Thoracic aorta (tissue), 2 donors: ENCODE results near the gene CACTIN. TPM values are rescaled to one million over a fixed set of nuclear protein-coding genes. Genes with fewer than 3 reads are reported as not detected.

Source experiments
- ATAC-seq: fragments of 150-250 bp; one replicate; pipeline ENCODE4 v1.8.0; 2017; ENCODE audit warnings: low read depth; ENCODE audit not compliant: insufficient number of reproducible peaks, low FRiP score
- DNase-seq: peaks from one replicate; pipeline ENCODE4 v3.0.0-alpha.2; 2020; ENCODE audit warnings: low spot score
- H3K27ac ChIP-seq, 2 donors: fragments of 200-600 bp; sonication (generic); 1 replicate in 1 of 2; 2 replicates in 1 of 2; pipeline ENCODE4 v1.5.1; 2016; ENCODE audit warnings: mild to moderate bottlenecking in 2 of 2, moderate library complexity in 2 of 2
- H3K27me3 ChIP-seq: fragments of 200-600 bp; sonication (generic); replicated peaks from 2 replicates; pipeline ENCODE4 v1.6.0; 2016; ENCODE audit warnings: mild to moderate bottlenecking; ENCODE audit not compliant: insufficient read depth
- H3K36me3 ChIP-seq: fragments of 200-600 bp; sonication (generic); one replicate; pipeline ENCODE4 v1.5.1; 2016
- H3K4me1 ChIP-seq, 2 donors: fragments of 200-600 bp; sonication (generic); 1 replicate in 1 of 2; 2 replicates in 1 of 2; pipeline versions ENCODE4 v1.5.1 to v1.6.0; 2016; ENCODE audit warnings: low read depth in 2 of 2, mild to moderate bottlenecking in 1 of 2; ENCODE audit not compliant: control insufficient read depth in 1 of 2
- H3K4me3 ChIP-seq: fragments of 200-600 bp; sonication (generic); 2 replicates; pipeline ENCODE4 v1.5.1; 2016; ENCODE audit warnings: mild to moderate bottlenecking
- H3K9me3 ChIP-seq: fragments of 200-600 bp; sonication (generic); 2 replicates; pipeline ENCODE4 v1.5.1; 2016
- CTCF ChIP-seq: fragments of 200-600 bp; sonication (generic); IDR thresholded peaks from one replicate; pipeline ENCODE4 v1.5.1; 2019; ENCODE audit warnings: antibody characterized with exemption
- total RNA-seq, 2 donors: library from RNA; depleted of rRNA; stranded (reverse); fragments of >200 nt; gene quantifications; one replicate each; pipeline versions ENCODE4 v1.1.0 to v1.2.3, GENCODE V29; 2016

Gene CACTIN
- total RNA-seq, 2 donors from 2014 or later = 33.4 to 38.0 TPM

GRCh38 chr19:3615524-3616135 is 11.0 kb downstream of the CACTIN start:
- TF ChIP-seq CTCF = no peak
- peaks cover 18% of the 10 kb centered on the region for H3K36me3 ChIP-seq
- no peaks in the 10 kb centered on the region for H3K9me3 ChIP-seq
- DNase-seq = no peak
- ATAC-seq = no peak
- H3K27me3 ChIP-seq = no peaks in the 10 kb centered on the region
- H3K4me1 ChIP-seq = peaks cover 3 to 9% of the 10 kb centered on the region in 2 donors
- no peak overlapping the region for H3K4me3 ChIP-seq
- no peak overlapping the region for H3K27ac ChIP-seq

- DNase-seq (no peak), ATAC-seq (no peak)
- TF ChIP-seq CTCF = no peak
- Histone ChIP-seq H3K4me1 (peaks cover 5 to 15% of the 10 kb centered on the region in 2 donors), H3K36me3 (peaks cover 18% of the 10 kb centered on the region), H3K9me3 (no peaks in the 10 kb centered on the region), H3K27me3 (no peaks in the 10 kb centered on the region), H3K27ac (no peak overlapping the region), H3K4me3 (no peak overlapping the region)
These were observed 11.6 kb downstream of the CACTIN start for GRCh38 chr19:3614858-3615505.

- DNase-seq (no peak), ATAC-seq (no peak)
- Histone ChIP-seq H3K27ac (no peak overlapping the region), H3K27me3 (no peaks in the 10 kb centered on the region), H3K36me3 (peaks cover 15% of the 10 kb centered on the region), H3K4me3 (no peak overlapping the region), H3K9me3 (no peaks in the 10 kb centered on the region), H3K4me1 (peaks cover 15 to 25% of the 10 kb centered on the region in 2 donors)
- no peak for TF ChIP-seq CTCF
These were observed 12.6 kb downstream of the CACTIN start for GRCh38 chr19:3613818-3614661.

- no peak overlapping the region for H3K27ac ChIP-seq
- H3K9me3 ChIP-seq = no peaks in the 10 kb centered on the region
- H3K36me3 ChIP-seq = peaks cover 13% of the 10 kb centered on the region
- H3K4me3 ChIP-seq = no peak overlapping the region
- H3K4me1 ChIP-seq = peaks cover 21 to 29% of the 10 kb centered on the region in 2 donors
- DNase-seq (no peak), ATAC-seq (no peak)
- TF ChIP-seq CTCF = no peak
- no peaks in the 10 kb centered on the region for H3K27me3 ChIP-seq
These were observed 13.5 kb downstream of the CACTIN start for GRCh38 chr19:3612901-3613741.
